Measurements from ENCODE around the gene GADD45B.
"Not testable (repeated sequence)": the region's sequence is repeated elsewhere in the genome, so short reads cannot be mapped to it uniquely, and the experiment has no call there.

GADD45B gene

GRCh38 chr19:2469102-2469914 is 6.6 kb upstream of the GADD45B start:
- DNase-seq (ENCODE audit: low read depth): peak; percentile 80

- DNase-seq (ENCODE audit: low read depth): not testable (repeated sequence)
Measured at GRCh38 chr19:2469915-2470200, 6.1 kb upstream of the GADD45B start.

- no peak for DNase-seq (ENCODE audit: low read depth)
Measured at GRCh38 chr19:2474232-2475017, 1.5 kb upstream of the GADD45B start.

- DNase-seq (ENCODE audit: low read depth): no peak
Measured at GRCh38 chr19:2475018-2475701, 767 bp upstream of the GADD45B start.

DNA sequence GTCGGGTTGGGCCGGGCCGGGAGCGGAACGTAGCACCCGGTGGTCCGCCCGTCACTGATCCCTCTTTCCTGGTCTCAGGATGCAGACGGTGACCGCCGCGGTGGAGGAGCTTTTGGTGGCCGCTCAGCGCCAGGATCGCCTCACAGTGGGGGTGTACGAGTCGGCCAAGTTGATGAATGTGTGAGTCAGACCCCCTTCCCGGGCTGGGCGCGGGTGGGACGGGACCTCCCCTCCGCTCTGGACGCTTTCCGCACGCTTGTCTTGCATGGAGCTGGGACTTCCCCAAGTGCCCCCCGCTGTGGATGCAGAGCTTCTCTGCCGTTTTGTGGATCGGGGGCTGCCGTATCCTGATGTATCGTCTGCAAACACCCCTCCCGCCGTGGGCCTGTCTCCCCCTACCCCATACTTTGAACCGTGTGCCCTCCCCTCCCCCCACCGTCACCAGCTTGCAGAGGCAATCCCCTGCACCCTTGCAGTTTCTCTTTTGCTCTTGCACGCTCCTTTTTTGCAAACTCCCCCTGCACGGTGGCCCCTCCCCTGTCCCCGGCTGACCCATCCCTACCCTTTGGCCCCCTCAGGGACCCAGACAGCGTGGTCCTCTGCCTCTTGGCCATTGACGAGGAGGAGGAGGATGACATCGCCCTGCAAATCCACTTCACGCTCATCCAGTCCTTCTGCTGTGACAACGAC is 669 bp downstream of the GADD45B start:
- no peak for DNase-seq (ENCODE audit: low read depth)

GRCh38 chr19:2477141-2477710 is 1.3 kb downstream of the GADD45B start:
- DNase-seq (ENCODE audit: low read depth): no peak

DNA sequence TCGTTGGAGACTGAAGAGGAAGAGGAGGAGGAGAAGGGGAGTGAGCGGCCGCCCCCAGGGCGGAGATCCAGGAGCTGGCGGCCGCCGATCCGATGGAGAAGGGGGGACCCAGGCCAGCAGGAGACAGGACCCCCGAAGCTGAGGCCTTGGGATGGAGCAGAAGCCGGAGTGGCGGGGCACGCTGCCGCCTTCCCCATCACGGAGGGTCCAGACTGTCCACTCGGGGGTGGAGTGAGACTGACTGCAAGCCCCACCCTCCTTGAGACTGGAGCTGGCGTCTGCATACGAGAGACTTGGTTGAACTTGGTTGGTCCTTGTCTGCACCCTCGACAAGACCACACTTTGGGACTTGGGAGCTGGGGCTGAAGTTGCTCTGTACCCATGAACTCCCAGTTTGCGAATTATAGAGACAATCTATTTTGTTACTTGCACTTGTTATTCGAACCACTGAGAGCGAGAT is 1.8 kb downstream of the GADD45B start:
- no peak for DNase-seq (ENCODE audit: low read depth)

DNA sequence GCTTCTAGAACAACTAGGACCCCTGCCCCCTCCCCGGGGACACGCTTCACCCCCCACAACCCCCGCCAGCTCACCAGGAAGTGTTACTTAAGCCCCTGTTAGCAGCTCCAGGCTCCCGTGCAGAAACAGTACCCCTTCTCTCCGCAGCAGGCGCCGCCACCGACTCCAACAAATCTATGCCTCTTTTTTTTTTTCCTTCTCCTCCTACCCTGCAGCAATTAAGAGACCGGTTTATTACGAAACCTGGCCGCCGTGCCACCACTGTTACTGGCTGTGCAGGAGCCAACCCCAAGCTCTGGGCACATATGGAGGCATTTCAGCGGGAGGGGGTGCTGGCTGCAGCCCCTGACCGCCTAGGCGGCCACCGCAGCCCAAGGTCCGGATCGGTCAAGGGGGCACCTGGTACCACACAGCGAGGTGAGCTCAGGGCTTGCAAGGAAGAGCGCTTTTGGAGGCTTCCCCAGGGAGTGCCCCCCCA is 2.4 kb downstream of the GADD45B start:
- DNase-seq (ENCODE audit: low read depth): no peak

DNA sequence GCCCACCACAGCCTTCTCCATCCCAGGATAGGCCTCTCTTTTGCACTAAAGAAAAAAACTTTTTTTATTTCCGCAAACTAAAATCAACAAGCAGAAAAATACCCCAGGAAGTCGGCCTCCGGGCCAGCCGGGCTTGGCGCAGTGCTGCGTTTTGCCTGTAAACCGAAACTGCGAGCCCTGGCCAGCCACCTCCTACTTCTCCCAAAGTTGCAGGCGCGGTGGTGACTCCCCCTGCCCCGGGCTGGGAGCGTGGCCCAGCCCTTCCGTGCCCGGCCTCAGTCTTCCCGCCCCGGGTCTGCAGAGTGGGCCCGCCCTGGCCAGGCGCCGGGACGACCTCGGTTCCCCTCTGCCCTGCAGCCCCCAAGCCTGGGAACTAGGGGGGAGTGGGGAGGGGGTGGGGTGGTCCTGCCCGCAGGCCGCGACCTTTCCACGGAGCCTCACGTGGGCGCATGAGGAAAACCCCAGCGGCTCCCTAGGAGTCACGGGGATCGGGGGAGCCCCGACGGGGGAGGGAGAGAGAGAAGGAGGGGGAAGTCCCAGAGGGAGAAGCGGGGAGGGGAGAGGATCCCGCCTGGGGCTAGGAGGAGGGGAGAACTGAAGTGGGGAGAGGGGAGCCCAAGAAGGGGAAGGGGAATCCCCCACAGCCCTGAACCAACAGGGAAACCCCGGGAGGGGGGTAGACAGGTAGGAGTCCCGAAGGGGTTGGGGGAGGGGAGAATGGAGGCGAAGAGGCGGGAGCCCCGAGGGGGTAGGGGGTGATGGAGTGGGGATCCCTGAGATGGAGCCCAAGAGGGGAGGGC is 3.0 kb downstream of the GADD45B start:
- DNase-seq (ENCODE audit: low read depth): no peak

GRCh38 chr19:2479556-2480194 is 3.7 kb downstream of the GADD45B start:
- DNase-seq (ENCODE audit: low read depth): no peak

DNA sequence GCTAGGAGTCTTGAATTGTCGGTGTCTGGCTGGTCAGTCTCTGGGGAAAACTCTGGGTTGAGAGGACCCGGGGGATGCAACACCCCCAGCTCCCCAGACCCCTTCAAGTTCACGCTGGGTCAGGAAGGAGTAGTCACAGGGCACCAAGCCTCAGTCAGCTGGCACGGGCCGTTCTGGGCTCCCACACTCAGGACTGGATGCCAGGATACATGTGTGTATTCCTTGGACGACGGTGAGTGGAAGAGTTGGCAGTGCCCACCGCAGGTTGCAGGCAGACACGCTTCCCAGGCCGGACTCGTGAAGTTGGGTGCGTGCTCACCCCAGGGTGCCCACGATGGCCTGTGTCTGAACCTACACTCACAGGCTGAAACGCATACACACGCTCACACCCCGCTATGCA is 5.5 kb downstream of the GADD45B start:
- DNase-seq (ENCODE audit: low read depth): no peak

- DNase-seq (ENCODE audit: low read depth): no peak
Measured at GRCh38 chr19:2482354-2483038, 6.6 kb downstream of the GADD45B start.

DNA sequence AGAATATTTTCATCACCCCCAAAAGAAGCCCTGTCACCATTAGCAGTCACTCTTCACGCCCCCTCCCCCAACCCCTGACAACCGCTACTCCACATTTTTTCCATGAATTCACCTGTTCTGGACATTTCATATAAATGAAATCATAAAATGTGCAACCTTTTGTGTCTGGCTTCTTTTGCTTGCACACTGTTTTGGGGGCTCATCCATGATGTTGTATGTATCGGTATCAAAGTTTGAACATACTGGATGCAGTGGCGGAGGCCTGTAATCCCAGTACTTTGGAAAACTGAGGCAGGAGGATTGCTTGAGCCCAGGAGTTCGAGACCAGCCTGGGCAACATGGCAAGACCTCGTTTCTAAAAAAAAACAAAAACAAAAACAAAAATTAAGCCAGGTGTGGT is 7.2 kb downstream of the GADD45B start:
- no peak for DNase-seq (ENCODE audit: low read depth)

- DNase-seq (ENCODE audit: low read depth): no peak
Measured at GRCh38 chr19:2483484-2484151, 7.7 kb downstream of the GADD45B start.

GRCh38 chr19:2484178-2484937 is 8.4 kb downstream of the GADD45B start:
- no peak for DNase-seq (ENCODE audit: low read depth)

DNA sequence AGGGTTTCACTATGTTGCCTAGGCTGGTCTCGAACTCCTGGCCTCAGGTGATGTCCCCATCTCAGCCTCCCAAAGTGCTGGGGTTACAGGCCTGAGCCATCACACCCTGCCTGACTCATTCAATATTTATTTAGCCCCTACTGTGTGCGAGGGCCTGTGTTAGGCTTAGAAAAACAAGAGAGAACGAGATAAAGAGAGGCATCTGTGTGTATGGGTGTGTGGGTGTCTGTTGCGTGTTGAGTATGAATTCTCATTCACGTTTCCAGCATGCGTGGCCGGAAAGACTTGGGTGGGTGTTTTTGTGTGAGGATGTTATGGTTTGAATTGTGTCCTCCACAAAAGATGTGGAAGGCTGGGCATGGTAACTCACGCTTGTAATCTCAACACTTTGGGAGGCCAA is 9.5 kb downstream of the GADD45B start:
- DNase-seq (ENCODE audit: low read depth): no peak

DNA sequence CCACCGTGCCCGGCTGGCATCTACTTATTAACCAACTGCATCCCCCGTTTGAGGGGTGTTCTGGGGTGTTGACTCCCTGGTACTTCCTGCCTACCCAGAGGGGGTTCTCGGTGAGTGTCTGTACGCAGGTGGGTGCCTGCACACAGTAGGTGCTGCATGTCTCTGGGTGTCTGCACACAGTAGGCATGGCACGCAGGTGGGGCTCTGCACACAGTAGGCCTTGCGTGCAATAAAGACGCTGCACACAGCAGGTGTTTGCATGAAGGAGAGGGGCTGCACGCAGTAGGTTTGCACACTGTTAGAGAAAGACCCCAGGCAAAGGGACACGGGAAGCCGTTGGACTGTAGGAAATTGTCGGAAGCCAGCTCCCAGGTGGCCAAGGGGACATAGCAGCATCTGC is 11.2 kb downstream of the GADD45B start:
- no peak for DNase-seq (ENCODE audit: low read depth)

DNA sequence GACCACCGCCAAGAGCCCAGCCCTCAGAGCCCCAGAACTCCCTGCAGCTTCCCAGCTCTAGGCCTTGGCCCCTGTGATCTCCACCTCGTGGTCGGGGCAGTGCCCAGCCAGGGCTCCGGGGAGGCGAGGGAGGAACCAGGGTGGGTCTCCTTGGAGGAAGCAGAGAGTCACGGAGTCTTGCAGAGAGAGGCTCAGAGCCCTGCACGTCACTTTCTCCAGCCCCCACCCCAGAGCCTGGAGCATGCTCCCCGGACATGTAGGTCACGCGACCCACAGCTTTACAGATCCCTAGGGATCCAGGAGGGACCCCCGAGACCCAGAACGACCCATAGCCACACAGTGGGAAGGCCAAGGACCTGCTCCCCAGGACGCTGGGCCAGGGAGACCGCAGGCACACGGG is 11.9 kb downstream of the GADD45B start:
- DNase-seq (ENCODE audit: low read depth): no peak
